ENCODE results near the gene TBC1D5.
"Not testable (repeated sequence)": the region's sequence is repeated elsewhere in the genome, so short reads cannot be mapped to it uniquely, and the experiment has no call there.

Gene TBC1D5

GRCh38 chr3:17501745-17502144, 240.7 kb downstream of the TBC1D5 start:
- no peak overlapping the region for H3K27ac ChIP-seq (ENCODE audit: low read depth in 2 of 2, low read length in 2 of 2)
- H3K9ac ChIP-seq (ENCODE audit: low read depth in 1 of 2, low read length in 2 of 2): no peak overlapping the region
- no peaks in the 10 kb centered on the region for H3K27me3 ChIP-seq (ENCODE audit: control insufficient read depth in 2 of 2, insufficient read depth in 2 of 2, low read length in 2 of 2)
- no peaks in the 10 kb centered on the region for H3K36me3 ChIP-seq (ENCODE audit: control insufficient read depth in 2 of 2, insufficient read depth in 2 of 2, low read length in 2 of 2)
- H3K4me1 ChIP-seq (ENCODE audit: control insufficient read depth in 2 of 2, insufficient read depth in 2 of 2, low read length in 2 of 2): no peaks in the 10 kb centered on the region
- H3K9me3 ChIP-seq (ENCODE audit: control insufficient read depth in 2 of 2, low read length in 2 of 2): no peaks in the 10 kb centered on the region
- no peak overlapping the region for H3K4me3 ChIP-seq (ENCODE audit: low read length in 2 of 2)

DNA sequence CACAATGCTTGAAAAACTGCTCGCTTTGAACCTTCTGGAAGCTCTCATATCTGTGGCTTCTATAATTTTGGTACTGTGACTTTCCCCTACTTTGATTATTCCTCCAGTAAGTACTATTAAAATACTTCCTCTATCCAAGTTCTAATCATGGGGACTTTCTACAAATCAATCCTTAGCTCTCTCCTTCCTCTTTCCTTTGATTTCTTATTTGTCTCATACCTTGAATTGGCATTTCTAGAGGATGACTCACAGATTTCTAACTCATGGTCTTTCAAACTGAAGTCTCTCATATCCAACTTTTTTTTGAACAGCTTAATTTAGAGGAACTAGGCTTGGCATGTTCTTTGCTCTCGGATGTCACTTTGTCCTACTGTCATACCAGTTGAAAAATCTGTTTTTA, 241.8 kb downstream of the TBC1D5 start:
- Histone ChIP-seq H3K9ac (ENCODE audit: low read depth in 1 of 2, low read length in 2 of 2) (no peak overlapping the region), H3K36me3 (ENCODE audit: control insufficient read depth in 2 of 2, insufficient read depth in 2 of 2, low read length in 2 of 2) (no peaks in the 10 kb centered on the region), H3K27ac (ENCODE audit: low read depth in 2 of 2, low read length in 2 of 2) (no peak overlapping the region), H3K9me3 (ENCODE audit: control insufficient read depth in 2 of 2, low read length in 2 of 2) (no peaks in the 10 kb centered on the region), H3K4me3 (ENCODE audit: low read length in 2 of 2) (no peak overlapping the region), H3K4me1 (ENCODE audit: control insufficient read depth in 2 of 2, insufficient read depth in 2 of 2, low read length in 2 of 2) (no peaks in the 10 kb centered on the region), H3K27me3 (ENCODE audit: control insufficient read depth in 2 of 2, insufficient read depth in 2 of 2, low read length in 2 of 2) (no peaks in the 10 kb centered on the region)

GRCh38 chr3:17494117-17494809, 248.2 kb downstream of the TBC1D5 start:
- Histone ChIP-seq H3K4me1 (ENCODE audit: control insufficient read depth in 2 of 2, insufficient read depth in 2 of 2, low read length in 2 of 2) (no peaks in the 10 kb centered on the region), H3K9me3 (ENCODE audit: control insufficient read depth in 2 of 2, low read length in 2 of 2) (peaks cover 0 to 4% of the 10 kb centered on the region in 2 donors), H3K27me3 (ENCODE audit: control insufficient read depth in 2 of 2, insufficient read depth in 2 of 2, low read length in 2 of 2) (no peaks in the 10 kb centered on the region), H3K4me3 (ENCODE audit: low read length in 2 of 2) (no peak overlapping the region), H3K9ac (ENCODE audit: low read depth in 1 of 2, low read length in 2 of 2) (no peak overlapping the region), H3K36me3 (ENCODE audit: control insufficient read depth in 2 of 2, insufficient read depth in 2 of 2, low read length in 2 of 2) (peaks cover 0 to 3% of the 10 kb centered on the region in 2 donors), H3K27ac (ENCODE audit: low read depth in 2 of 2, low read length in 2 of 2) (no peak overlapping the region)

- Histone ChIP-seq H3K4me1 (ENCODE audit: control insufficient read depth in 2 of 2, insufficient read depth in 2 of 2, low read length in 2 of 2) (no peaks in the 10 kb centered on the region), H3K27ac (ENCODE audit: low read depth in 2 of 2, low read length in 2 of 2) (no peak overlapping the region), H3K36me3 (ENCODE audit: control insufficient read depth in 2 of 2, insufficient read depth in 2 of 2, low read length in 2 of 2) (peaks cover 0 to 3% of the 10 kb centered on the region in 2 donors), H3K9ac (ENCODE audit: low read depth in 1 of 2, low read length in 2 of 2) (no peak overlapping the region), H3K4me3 (ENCODE audit: low read length in 2 of 2) (no peak overlapping the region), H3K9me3 (ENCODE audit: control insufficient read depth in 2 of 2, low read length in 2 of 2) (peaks cover 4 to 5% of the 10 kb centered on the region in 2 donors), H3K27me3 (ENCODE audit: control insufficient read depth in 2 of 2, insufficient read depth in 2 of 2, low read length in 2 of 2) (no peaks in the 10 kb centered on the region)
These were observed 250.8 kb downstream of the TBC1D5 start for GRCh38 chr3:17491601-17492000.

DNA sequence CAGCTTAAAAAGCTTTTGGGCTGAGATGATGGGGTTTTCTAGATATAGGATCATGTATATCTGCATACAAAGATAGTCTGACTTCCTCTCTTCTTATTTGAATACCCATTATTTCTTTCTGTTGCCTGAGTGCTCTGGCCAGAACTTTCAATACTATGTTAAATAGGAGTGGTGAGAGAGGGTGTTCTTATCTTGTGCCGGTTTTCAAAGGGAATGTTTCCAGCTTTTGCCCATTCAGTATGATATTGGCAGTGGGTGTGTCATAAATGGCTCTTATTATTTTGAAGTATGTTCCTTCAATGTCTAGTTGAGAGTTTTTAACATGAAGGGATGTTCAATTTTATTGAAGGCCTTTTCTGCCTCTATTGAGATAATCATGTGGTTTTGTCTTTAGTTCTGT, 251.2 kb downstream of the TBC1D5 start:
- not testable (repeated sequence) for H3K36me3 ChIP-seq (ENCODE audit: control insufficient read depth in 2 of 2, insufficient read depth in 2 of 2, low read length in 2 of 2); H3K4me1 ChIP-seq (ENCODE audit: control insufficient read depth in 2 of 2, insufficient read depth in 2 of 2, low read length in 2 of 2); H3K27ac ChIP-seq (ENCODE audit: low read depth in 2 of 2, low read length in 2 of 2); H3K4me3 ChIP-seq (ENCODE audit: low read length in 2 of 2); H3K9ac ChIP-seq (ENCODE audit: low read depth in 1 of 2, low read length in 2 of 2); H3K9me3 ChIP-seq (ENCODE audit: control insufficient read depth in 2 of 2, low read length in 2 of 2); H3K27me3 ChIP-seq (ENCODE audit: control insufficient read depth in 2 of 2, insufficient read depth in 2 of 2, low read length in 2 of 2)

GRCh38 chr3:17489139-17489538, 253.3 kb downstream of the TBC1D5 start:
- Histone ChIP-seq H3K4me1 (ENCODE audit: control insufficient read depth in 2 of 2, insufficient read depth in 2 of 2, low read length in 2 of 2) (no peaks in the 10 kb centered on the region), H3K27ac (ENCODE audit: low read depth in 2 of 2, low read length in 2 of 2) (no peak overlapping the region), H3K9me3 (ENCODE audit: control insufficient read depth in 2 of 2, low read length in 2 of 2) (peaks cover 4 to 5% of the 10 kb centered on the region in 2 donors), H3K4me3 (ENCODE audit: low read length in 2 of 2) (no peak overlapping the region), H3K9ac (ENCODE audit: low read depth in 1 of 2, low read length in 2 of 2) (no peak overlapping the region), H3K36me3 (ENCODE audit: control insufficient read depth in 2 of 2, insufficient read depth in 2 of 2, low read length in 2 of 2) (peaks cover 0 to 3% of the 10 kb centered on the region in 2 donors), H3K27me3 (ENCODE audit: control insufficient read depth in 2 of 2, insufficient read depth in 2 of 2, low read length in 2 of 2) (no peaks in the 10 kb centered on the region)

GRCh38 chr3:17481116-17481515, 261.3 kb downstream of the TBC1D5 start:
- Histone ChIP-seq H3K36me3 (ENCODE audit: control insufficient read depth in 2 of 2, insufficient read depth in 2 of 2, low read length in 2 of 2) (no peaks in the 10 kb centered on the region), H3K9ac (ENCODE audit: low read depth in 1 of 2, low read length in 2 of 2) (no peak overlapping the region), H3K4me1 (ENCODE audit: control insufficient read depth in 2 of 2, insufficient read depth in 2 of 2, low read length in 2 of 2) (no peaks in the 10 kb centered on the region), H3K27me3 (ENCODE audit: control insufficient read depth in 2 of 2, insufficient read depth in 2 of 2, low read length in 2 of 2) (no peaks in the 10 kb centered on the region), H3K9me3 (ENCODE audit: control insufficient read depth in 2 of 2, low read length in 2 of 2) (no peaks in the 10 kb centered on the region), H3K4me3 (ENCODE audit: low read length in 2 of 2) (no peak overlapping the region), H3K27ac (ENCODE audit: low read depth in 2 of 2, low read length in 2 of 2) (no peak overlapping the region)

GRCh38 chr3:17479681-17480405, 262.6 kb downstream of the TBC1D5 start:
- Histone ChIP-seq H3K9ac (ENCODE audit: low read depth in 1 of 2, low read length in 2 of 2) (no peak overlapping the region), H3K27me3 (ENCODE audit: control insufficient read depth in 2 of 2, insufficient read depth in 2 of 2, low read length in 2 of 2) (no peaks in the 10 kb centered on the region), H3K36me3 (ENCODE audit: control insufficient read depth in 2 of 2, insufficient read depth in 2 of 2, low read length in 2 of 2) (no peaks in the 10 kb centered on the region), H3K9me3 (ENCODE audit: control insufficient read depth in 2 of 2, low read length in 2 of 2) (no peaks in the 10 kb centered on the region), H3K4me3 (ENCODE audit: low read length in 2 of 2) (no peak overlapping the region), H3K27ac (ENCODE audit: low read depth in 2 of 2, low read length in 2 of 2) (no peak overlapping the region), H3K4me1 (ENCODE audit: control insufficient read depth in 2 of 2, insufficient read depth in 2 of 2, low read length in 2 of 2) (no peaks in the 10 kb centered on the region)

- Histone ChIP-seq H3K36me3 (ENCODE audit: control insufficient read depth in 2 of 2, insufficient read depth in 2 of 2, low read length in 2 of 2) (no peaks in the 10 kb centered on the region), H3K27ac (ENCODE audit: low read depth in 2 of 2, low read length in 2 of 2) (no peak overlapping the region), H3K4me3 (ENCODE audit: low read length in 2 of 2) (no peak overlapping the region), H3K9ac (ENCODE audit: low read depth in 1 of 2, low read length in 2 of 2) (no peak overlapping the region), H3K27me3 (ENCODE audit: control insufficient read depth in 2 of 2, insufficient read depth in 2 of 2, low read length in 2 of 2) (no peaks in the 10 kb centered on the region), H3K9me3 (ENCODE audit: control insufficient read depth in 2 of 2, low read length in 2 of 2) (no peaks in the 10 kb centered on the region), H3K4me1 (ENCODE audit: control insufficient read depth in 2 of 2, insufficient read depth in 2 of 2, low read length in 2 of 2) (no peaks in the 10 kb centered on the region)
These were observed 263.8 kb downstream of the TBC1D5 start for GRCh38 chr3:17478673-17479072.

- no peaks in the 10 kb centered on the region for H3K36me3 ChIP-seq (ENCODE audit: control insufficient read depth in 2 of 2, insufficient read depth in 2 of 2, low read length in 2 of 2)
- no peaks in the 10 kb centered on the region for H3K4me1 ChIP-seq (ENCODE audit: control insufficient read depth in 2 of 2, insufficient read depth in 2 of 2, low read length in 2 of 2)
- no peak overlapping the region for H3K4me3 ChIP-seq (ENCODE audit: low read length in 2 of 2)
- H3K27me3 ChIP-seq (ENCODE audit: control insufficient read depth in 2 of 2, insufficient read depth in 2 of 2, low read length in 2 of 2): no peaks in the 10 kb centered on the region
- no peaks in the 10 kb centered on the region for H3K9me3 ChIP-seq (ENCODE audit: control insufficient read depth in 2 of 2, low read length in 2 of 2)
- H3K9ac ChIP-seq (ENCODE audit: low read depth in 1 of 2, low read length in 2 of 2): no peak overlapping the region
- no peak overlapping the region for H3K27ac ChIP-seq (ENCODE audit: low read depth in 2 of 2, low read length in 2 of 2)
These were observed 268.7 kb downstream of the TBC1D5 start for GRCh38 chr3:17473761-17474160.

Data from mucosa of rectum (tissue), 2 donors.